GM12892 (cell line): ENCODE results near the gene ZNF717.
"Not testable (repeated sequence)": the region's sequence is repeated elsewhere in the genome, so short reads cannot be mapped to it uniquely, and the experiment has no call there.

Source experiments
- POLR2A ChIP-seq: IDR thresholded peaks from 2 replicates; pipeline ENCODE4 v1.6.1; 2011; ENCODE audit warnings: low read depth, low read length, control low read depth
- POLR2AphosphoS5 ChIP-seq: IDR thresholded peaks from 2 replicates; pipeline ENCODE4 v1.6.1; 2011; ENCODE audit warnings: low read depth, low read length, control low read depth
- TAF1 ChIP-seq: IDR thresholded peaks from 2 replicates; pipeline ENCODE4 v1.6.1; 2011; ENCODE audit warnings: low read depth, mild to moderate bottlenecking, control low read depth, low read length, borderline replicate concordance

- TF ChIP-seq POLR2A (peak; percentile 42; the same call in 1 of the 2 replicates), POLR2AphosphoS5 (peak; percentile 32; the same call in 1 of the 2 replicates)
- not testable (repeated sequence) for TF ChIP-seq TAF1
Observed at GRCh38 chr3:75785081-75785755, at the start of gene ZNF717.
